ENCODE measurements around the gene PSKH1. TPM values are rescaled to one million over a fixed set of nuclear protein-coding genes. Genes with fewer than 3 reads are reported as not detected.

PSKH1 gene
- total and polyA plus RNA-seq, 4 donors: 11.8 to 32.9 (median 21.2) TPM

DNA sequence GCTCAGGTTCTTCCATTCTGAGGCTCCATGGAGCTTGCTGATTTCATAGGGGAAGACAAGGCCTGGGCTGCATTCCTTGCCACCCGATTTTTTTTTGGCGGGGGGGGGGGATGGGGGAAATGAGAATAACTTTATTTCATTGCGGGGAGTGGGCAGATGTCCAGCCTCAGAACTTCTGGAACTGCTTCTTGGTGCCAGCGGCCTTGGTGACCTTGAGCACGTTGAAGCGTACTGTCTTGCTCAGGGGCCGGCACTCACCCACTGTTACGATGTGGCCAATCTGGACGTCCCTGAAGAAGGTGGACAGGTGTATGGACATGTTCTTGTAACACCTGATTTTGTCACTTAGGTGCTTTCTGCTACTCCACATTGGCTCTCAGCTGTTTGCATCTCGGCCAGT lies 37.3 kb upstream of the PSKH1 start:
- no peak for DNase-seq
- H3K9me3 ChIP-seq (ENCODE audit: control insufficient read depth in 4 of 4, insufficient read depth in 3 of 4, low read length in 3 of 4): no peaks in the 10 kb centered on the region
- no peaks in the 10 kb centered on the region for H3K27me3 ChIP-seq (ENCODE audit: control insufficient read depth in 3 of 3, insufficient read depth in 3 of 3, low read length in 2 of 3)
- peaks cover 0 to 7% (median 3%) of the 10 kb centered on the region in 4 donors for H3K36me3 ChIP-seq (ENCODE audit: control insufficient read depth in 4 of 4, insufficient read depth in 4 of 4, low read length in 4 of 4)
- no peak overlapping the region for H3K4me3 ChIP-seq
- peaks cover 0 to 34% (median 11%) of the 10 kb centered on the region in 5 donors for H3K4me1 ChIP-seq (ENCODE audit: control insufficient read depth in 5 of 5, insufficient read depth in 5 of 5, low read length in 5 of 5)
- no peak overlapping the region for H3K9ac ChIP-seq (ENCODE audit: insufficient read depth in 1 of 2, low read length in 2 of 2)
- H3K27ac ChIP-seq (ENCODE audit: low read depth in 1 of 2, low read length in 1 of 2): peak overlapping the region in 1 of 2 donors; percentile 58
- no peak for ATAC-seq (ENCODE audit: insufficient read depth, low FRiP score)
- WGBS, 2 donors: 82 to 91% methylated on average over 10 of the region's 10 CpGs
- TF ChIP-seq, protein P1, sequence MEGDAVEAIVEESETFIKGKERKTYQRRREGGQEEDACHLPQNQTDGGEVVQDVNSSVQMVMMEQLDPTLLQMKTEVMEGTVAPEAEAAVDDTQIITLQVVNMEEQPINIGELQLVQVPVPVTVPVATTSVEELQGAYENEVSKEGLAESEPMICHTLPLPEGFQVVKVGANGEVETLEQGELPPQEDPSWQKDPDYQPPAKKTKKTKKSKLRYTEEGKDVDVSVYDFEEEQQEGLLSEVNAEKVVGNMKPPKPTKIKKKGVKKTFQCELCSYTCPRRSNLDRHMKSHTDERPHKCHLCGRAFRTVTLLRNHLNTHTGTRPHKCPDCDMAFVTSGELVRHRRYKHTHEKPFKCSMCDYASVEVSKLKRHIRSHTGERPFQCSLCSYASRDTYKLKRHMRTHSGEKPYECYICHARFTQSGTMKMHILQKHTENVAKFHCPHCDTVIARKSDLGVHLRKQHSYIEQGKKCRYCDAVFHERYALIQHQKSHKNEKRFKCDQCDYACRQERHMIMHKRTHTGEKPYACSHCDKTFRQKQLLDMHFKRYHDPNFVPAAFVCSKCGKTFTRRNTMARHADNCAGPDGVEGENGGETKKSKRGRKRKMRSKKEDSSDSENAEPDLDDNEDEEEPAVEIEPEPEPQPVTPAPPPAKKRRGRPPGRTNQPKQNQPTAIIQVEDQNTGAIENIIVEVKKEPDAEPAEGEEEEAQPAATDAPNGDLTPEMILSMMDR (IDR thresholded peaks at IDR 0.05; ENCODE audit: control extremely low read depth, extremely low read depth): no peak

DNA sequence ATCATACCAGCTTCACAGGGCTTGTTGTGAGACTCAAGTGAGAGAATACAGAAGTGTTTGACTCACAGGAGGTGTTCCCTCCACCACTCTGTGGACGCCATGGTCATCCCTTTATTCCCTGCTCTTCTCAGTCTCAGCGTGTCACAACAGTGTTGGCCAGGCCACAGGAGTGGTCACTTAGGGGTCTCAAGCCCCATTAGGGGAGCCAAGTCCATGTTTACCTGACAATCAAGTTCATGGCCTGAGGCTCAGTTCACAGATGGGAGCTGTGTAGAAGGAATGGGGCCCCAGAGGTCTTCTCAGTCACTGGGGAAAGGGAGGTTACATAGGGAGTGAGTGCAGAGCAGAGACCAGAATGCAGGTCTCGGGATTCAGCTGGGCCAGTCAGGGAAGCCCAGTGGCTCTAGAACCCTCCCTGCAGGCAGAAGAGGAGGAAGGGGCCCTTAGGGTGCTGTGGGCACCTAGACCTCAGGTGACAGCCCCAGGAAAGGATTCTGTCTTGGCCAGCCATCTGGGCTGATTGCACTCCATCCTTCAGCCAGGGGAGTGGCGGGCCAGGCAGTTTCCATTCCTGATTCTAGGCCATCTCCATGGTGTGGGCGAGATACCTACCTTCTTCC lies 36.0 kb upstream of the PSKH1 start:
- H3K27ac ChIP-seq (ENCODE audit: low read depth in 1 of 2, low read length in 1 of 2): peak overlapping the region; percentile 69 to 94
- peak overlapping the region in 1 of 2 donors; percentile 7 for H3K9ac ChIP-seq (ENCODE audit: insufficient read depth in 1 of 2, low read length in 2 of 2)
- DNase-seq: no peak
- TF ChIP-seq, protein P1 (IDR thresholded peaks at IDR 0.05; ENCODE audit: control extremely low read depth, extremely low read depth): no peak
- peaks cover 0 to 9% (median 6%) of the 10 kb centered on the region in 4 donors for H3K36me3 ChIP-seq (ENCODE audit: control insufficient read depth in 4 of 4, insufficient read depth in 4 of 4, low read length in 4 of 4)
- ATAC-seq (ENCODE audit: insufficient read depth, low FRiP score): no peak
- no peaks in the 10 kb centered on the region for H3K27me3 ChIP-seq (ENCODE audit: control insufficient read depth in 3 of 3, insufficient read depth in 3 of 3, low read length in 2 of 3)
- 85 to 92% methylated on average over 5 of the region's 5 CpGs for WGBS, 2 donors
- H3K9me3 ChIP-seq (ENCODE audit: control insufficient read depth in 4 of 4, insufficient read depth in 3 of 4, low read length in 3 of 4): no peaks in the 10 kb centered on the region
- H3K4me1 ChIP-seq (ENCODE audit: control insufficient read depth in 5 of 5, insufficient read depth in 5 of 5, low read length in 5 of 5): peaks cover 0 to 43% (median 12%) of the 10 kb centered on the region in 5 donors
- H3K4me3 ChIP-seq: no peak overlapping the region

- peak; percentile 91 for ATAC-seq (ENCODE audit: insufficient read depth, low FRiP score)
- peaks cover 0 to 49% (median 12%) of the 10 kb centered on the region in 5 donors for H3K4me1 ChIP-seq (ENCODE audit: control insufficient read depth in 5 of 5, insufficient read depth in 5 of 5, low read length in 5 of 5)
- peak overlapping the region in 1 of 2 donors; percentile 17 for H3K9ac ChIP-seq (ENCODE audit: insufficient read depth in 1 of 2, low read length in 2 of 2)
- DNase-seq: peak in 2 of 3 donors; percentile 39 to 44
- 32 to 69% methylated on average over 3 of the region's 3 CpGs for WGBS, 2 donors
- H3K4me3 ChIP-seq: no peak overlapping the region
- H3K27me3 ChIP-seq (ENCODE audit: control insufficient read depth in 3 of 3, insufficient read depth in 3 of 3, low read length in 2 of 3): no peaks in the 10 kb centered on the region
- TF ChIP-seq, protein P1 (IDR thresholded peaks at IDR 0.05; ENCODE audit: control extremely low read depth, extremely low read depth): no peak
- H3K27ac ChIP-seq (ENCODE audit: low read depth in 1 of 2, low read length in 1 of 2): peak overlapping the region; percentile 84 to 94
- H3K36me3 ChIP-seq (ENCODE audit: control insufficient read depth in 4 of 4, insufficient read depth in 4 of 4, low read length in 4 of 4): peaks cover 0 to 9% (median 6%) of the 10 kb centered on the region in 4 donors
- no peaks in the 10 kb centered on the region for H3K9me3 ChIP-seq (ENCODE audit: control insufficient read depth in 4 of 4, insufficient read depth in 3 of 4, low read length in 3 of 4)
These were observed 35.4 kb upstream of the PSKH1 start for GRCh38 chr16:67857547-67858233.

Data from lung (tissue), 12 donors.